Caki2 (cell line): Measurements from ENCODE around the gene C6orf62. TPM values are rescaled to one million over a fixed set of nuclear protein-coding genes. Genes with fewer than 3 reads are reported as not detected.

Experiments used
- DNase-seq: peaks from one replicate; pipeline ENCODE4 v3.0.0-alpha.2; 2015; ENCODE audit warnings: low read depth
- in situ Hi-C: cut with HindIII; loops from 2 replicates; pipeline ENCODE4 v1.10.0; 2016; ENCODE audit warnings: low sequenced_read_pairs, low pct_unique_long_range_greater_than_20kb, mixed read lengths
- total RNA-seq: library from RNA; depleted of rRNA; stranded (reverse); fragments of >200 nt; shearing (Covaris generic); gene quantifications from 2 replicates; pipeline ENCODE4 v1.2.3, GENCODE V29; 2014; ENCODE audit warnings: low replicate concordance; rRNA removed

C6orf62 gene
- total RNA-seq, 1 experiment from 2014 or later, result 77.5 TPM

GRCh38 chr6:24660105-24660504, 58.8 kb downstream of the C6orf62 start:
- in situ Hi-C loops, result no loop called here
- DNase-seq, result no peak

- in situ Hi-C loops, result no loop called here
- peak; percentile 74 for DNase-seq
Observed at GRCh38 chr6:24659561-24659960, 59.4 kb downstream of the C6orf62 start.

- in situ Hi-C loops, result no loop called here
- peak; percentile 98 for DNase-seq
Observed at GRCh38 chr6:24658573-24659560, 60.1 kb downstream of the C6orf62 start.

- in situ Hi-C loops, result no loop called here
- no peak for DNase-seq
Observed at GRCh38 chr6:24655215-24655614, 63.7 kb downstream of the C6orf62 start.

Other genes with a start within 250 kb of the C6orf62 start
- gene GPLD1, start 229.6 kb downstream of the C6orf62 start, total RNA-seq, result 1.3 and 4.9 TPM in 2 replicates
- 8.4 and 11.3 TPM in 2 replicates for gene ALDH5A1, start 224.2 kb downstream of the C6orf62 start, total RNA-seq
- 6.1 and 6.4 TPM in 2 replicates for gene KIAA0319, start 73.0 kb downstream of the C6orf62 start, total RNA-seq
- 230 and 231 TPM in 2 replicates for gene TDP2, start 52.3 kb downstream of the C6orf62 start, total RNA-seq
- gene ACOT13, start 52.1 kb downstream of the C6orf62 start, total RNA-seq, result 56.4 and 85.2 TPM in 2 replicates
- gene GMNN, start 55.8 kb upstream of the C6orf62 start, total RNA-seq, result 121 and 134 TPM in 2 replicates
- gene ARMH2, start 79.8 kb upstream of the C6orf62 start, total RNA-seq, result not detected in 2 replicates
- gene RIPOR2, start 216.8 kb upstream of the C6orf62 start, total RNA-seq, result 2.3 and 13.6 TPM in 2 replicates